Aorta (tissue), 5 donors: Measurements from ENCODE around the gene RNF111. TPM values are rescaled to one million over a fixed set of nuclear protein-coding genes. Genes with fewer than 3 reads are reported as not detected.

ENCODE experiments used
- ATAC-seq: fragments of 200-7000 bp; cut with Tn5 transposase; one replicate; pipeline ENCODE4 v1.9.1; 2022; ENCODE audit warnings: moderate library complexity; ENCODE audit not compliant: low FRiP score
- DNase-seq, 2 donors: peaks; one replicate each; pipeline ENCODE4 v3.0.0-alpha.2; 2020
- H3K27ac ChIP-seq, 2 donors: one replicate each; pipeline ENCODE4 v1.5.1; 2013; ENCODE audit warnings: low read length in 2 of 2, mild to moderate bottlenecking in 2 of 2, moderate library complexity in 2 of 2, control low read depth in 1 of 2, inconsistent platforms in 1 of 2, low read depth in 1 of 2
- H3K27me3 ChIP-seq, 2 donors: one replicate each; pipeline ENCODE4 v1.6.1; 2013; ENCODE audit warnings: control low read depth in 1 of 2, low read length in 1 of 2, mild to moderate bottlenecking in 1 of 2, moderate library complexity in 1 of 2; ENCODE audit not compliant: insufficient read depth in 2 of 2, control insufficient read depth in 1 of 2
- H3K36me3 ChIP-seq, 2 donors: one replicate each; pipeline ENCODE4 v1.6.1; 2013; ENCODE audit warnings: control low read depth in 1 of 2, low read length in 1 of 2, mild to moderate bottlenecking in 1 of 2; ENCODE audit not compliant: insufficient read depth in 2 of 2, control insufficient read depth in 1 of 2
- H3K4me1 ChIP-seq, 2 donors: one replicate each; pipeline ENCODE4 v1.6.1; 2013; ENCODE audit warnings: low read length in 2 of 2, control low read depth in 1 of 2, mild to moderate bottlenecking in 1 of 2, moderate library complexity in 1 of 2; ENCODE audit not compliant: insufficient read depth in 2 of 2, control insufficient read depth in 1 of 2
- H3K4me3 ChIP-seq, 2 donors: one replicate each; pipeline ENCODE4 v1.5.1; 2013; ENCODE audit warnings: low read length in 2 of 2, control low read depth in 1 of 2, mild to moderate bottlenecking in 1 of 2
- H3K9me3 ChIP-seq: one replicate; pipeline ENCODE4 v1.6.1; 2013; ENCODE audit warnings: mild to moderate bottlenecking, low read length; ENCODE audit not compliant: control insufficient read depth
- WGBS, 2 donors: extraction: QIAGEN DNeasy Blood & Tissue Kit; methylation state at CpG; one replicate each; pipeline ENCODE4 v1.1.7; 2013; 5-methylcytosine and 5-hydroxymethylcytosine counted together
- intact Hi-C, 2 donors: fragments of 100-400 bp; cut with DNase I; formaldehyde crosslinking; loops; one replicate each; pipeline versions ENCODE4 v1.14.2 to v1.15.0; 2022
- polyA plus RNA-seq, 2 donors: library from polyadenylated mRNA; stranded (reverse); fragments of 200-250 nt; gene quantifications; one replicate each; pipeline ENCODE4 v1.2.3, GENCODE V29; 2013
- total RNA-seq, 2 donors: library from RNA; stranded (reverse); fragmentation: NEBNext Ultra II Directional; extraction: Animal tissue kit (Norgen Biotek cat#: 25700); gene quantifications; one replicate each; pipeline ENCODE4 v1.2.1, GENCODE V29; 2021
- donor health status: healthy with polysubstance abuse.
- donor health status: Bipolar disorder and iron deficiency.
- donor health status: DM: no; HTN: no; CAD: no.
- donor health status: DM: no; HTN: no; CAD: no.
- donor health status: DM: yes; HTN: yes; CAD: no.

The RNF111 gene
- total and polyA plus RNA-seq, 4 donors, result 3.3 to 40.7 (median 19.4) TPM

GRCh38 chr15:59059076-59059597, 71.7 kb downstream of the RNF111 start:
- Histone ChIP-seq H3K36me3 (peaks cover 4 to 7% of the 10 kb centered on the region in 2 donors), H3K4me3 (no peak overlapping the region), H3K27me3 (no peaks in the 10 kb centered on the region), H3K9me3 (no peaks in the 10 kb centered on the region), H3K27ac (no peak overlapping the region), H3K4me1 (no peaks in the 10 kb centered on the region)
- intact Hi-C loops, result no loop called here
- ATAC-seq (no peak), DNase-seq (no peak)
- 96 to 97% methylated on average over 2 of the region's 2 CpGs for WGBS, 2 donors

DNA sequence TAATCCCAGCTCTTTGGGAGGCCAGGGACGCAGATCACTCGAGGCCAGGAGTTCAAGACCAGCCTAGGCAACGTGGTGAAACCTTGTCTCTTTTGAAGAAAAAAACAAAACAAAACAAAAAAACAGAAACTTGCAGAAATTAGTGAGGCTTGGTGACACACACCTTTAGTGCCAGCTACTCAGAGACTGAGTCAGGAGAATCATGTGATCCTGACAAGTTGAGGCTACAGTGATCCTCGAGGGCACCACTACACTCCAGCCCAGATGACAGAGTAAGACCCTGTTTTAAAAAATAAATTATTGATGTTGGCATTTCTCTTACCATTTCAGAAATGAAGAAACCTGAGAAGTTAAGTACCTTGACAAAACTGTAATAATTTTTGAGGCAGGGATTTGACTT, 72.9 kb downstream of the RNF111 start:
- Histone ChIP-seq H3K4me1 (no peaks in the 10 kb centered on the region), H3K9me3 (no peaks in the 10 kb centered on the region), H3K4me3 (no peak overlapping the region), H3K36me3 (peaks cover 4 to 7% of the 10 kb centered on the region in 2 donors), H3K27me3 (no peaks in the 10 kb centered on the region), H3K27ac (no peak overlapping the region)
- no peak for ATAC-seq
- intact Hi-C loops, result no loop called here
- WGBS, 2 donors, result 89 to 91% methylated on average over 4 of the region's 4 CpGs
- DNase-seq, result no peak

GRCh38 chr15:59063042-59063441, 75.6 kb downstream of the RNF111 start:
- no peaks in the 10 kb centered on the region for H3K9me3 ChIP-seq
- no peak for ATAC-seq
- intact Hi-C loops, result no loop called here
- 83% methylated on average over 4 of the region's 4 CpGs for WGBS, 2 donors
- no peak for DNase-seq
- no peak overlapping the region for H3K27ac ChIP-seq
- H3K4me3 ChIP-seq, result no peak overlapping the region
- no peaks in the 10 kb centered on the region for H3K27me3 ChIP-seq
- peaks cover 7% of the 10 kb centered on the region in 2 donors for H3K36me3 ChIP-seq
- no peaks in the 10 kb centered on the region for H3K4me1 ChIP-seq

GRCh38 chr15:59069430-59069829, 82.0 kb downstream of the RNF111 start:
- DNase-seq (no peak), ATAC-seq (no peak)
- WGBS, 2 donors, result 83 to 89% methylated on average over 1 of the region's 1 CpG
- Histone ChIP-seq H3K4me3 (no peak overlapping the region), H3K4me1 (no peaks in the 10 kb centered on the region), H3K27me3 (no peaks in the 10 kb centered on the region), H3K27ac (no peak overlapping the region), H3K36me3 (peaks cover 4 to 8% of the 10 kb centered on the region in 2 donors), H3K9me3 (no peaks in the 10 kb centered on the region)
- intact Hi-C loops, result no loop called here

- intact Hi-C loops, result no loop called here
- no peak for DNase-seq
- Histone ChIP-seq H3K27me3 (no peaks in the 10 kb centered on the region), H3K4me3 (no peak overlapping the region), H3K4me1 (no peaks in the 10 kb centered on the region), H3K9me3 (no peaks in the 10 kb centered on the region), H3K27ac (no peak overlapping the region), H3K36me3 (peaks cover 2 to 8% of the 10 kb centered on the region in 2 donors)
- no peak for ATAC-seq
- 98 to 100% methylated on average over 1 of the region's 1 CpG for WGBS, 2 donors
These were observed 87.1 kb downstream of the RNF111 start for GRCh38 chr15:59074607-59075006.

DNA sequence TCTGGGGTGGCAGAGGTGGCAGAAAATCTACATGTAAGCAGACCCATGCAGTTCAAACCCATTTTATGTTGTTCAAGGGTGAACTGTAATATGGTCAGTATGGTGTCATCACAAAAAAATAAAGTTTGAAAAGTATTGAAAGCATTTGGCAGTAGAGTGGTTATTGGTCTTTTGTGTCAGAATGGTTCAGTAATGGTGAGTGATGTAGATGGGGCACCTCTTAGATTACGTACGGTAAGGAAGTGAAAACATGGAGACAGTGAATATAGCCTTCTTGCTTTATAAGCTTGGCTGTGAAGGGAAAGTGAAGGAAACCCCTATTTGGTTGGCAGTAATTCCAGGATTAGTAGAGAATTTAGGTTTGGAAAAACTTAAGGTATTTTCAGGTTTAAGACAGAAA, 100.3 kb downstream of the RNF111 start:
- DNase-seq, result no peak
- ATAC-seq, result no peak
- Histone ChIP-seq H3K27me3 (no peaks in the 10 kb centered on the region), H3K4me1 (no peaks in the 10 kb centered on the region), H3K9me3 (no peaks in the 10 kb centered on the region), H3K27ac (no peak overlapping the region), H3K4me3 (no peak overlapping the region), H3K36me3 (peaks cover 5 to 11% of the 10 kb centered on the region in 2 donors)
- intact Hi-C loops, result no loop called here
- WGBS, 2 donors, result 91 to 94% methylated on average over 2 of the region's 2 CpGs

DNA sequence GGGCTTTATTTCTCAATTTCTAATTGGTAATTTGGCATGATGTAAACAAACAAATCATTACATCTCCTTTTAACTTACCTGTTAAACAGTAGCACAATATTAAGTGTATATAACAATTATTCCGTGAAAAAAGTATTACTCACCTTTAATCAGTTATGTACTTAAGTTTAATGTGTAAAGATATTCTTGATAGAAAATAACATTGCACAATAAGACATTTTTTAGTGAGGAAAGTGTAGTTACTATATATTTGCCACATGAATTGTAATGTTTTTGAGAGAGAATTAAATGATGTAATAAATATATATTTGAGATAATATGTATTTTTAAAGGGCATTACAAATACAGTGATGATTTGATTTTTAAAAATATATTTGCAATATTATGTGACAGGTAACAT, 106.6 kb downstream of the RNF111 start:
- Histone ChIP-seq H3K9me3 (no peaks in the 10 kb centered on the region), H3K36me3 (peaks cover 3 to 10% of the 10 kb centered on the region in 2 donors), H3K4me3 (no peak overlapping the region), H3K4me1 (no peaks in the 10 kb centered on the region), H3K27ac (no peak overlapping the region), H3K27me3 (no peaks in the 10 kb centered on the region)
- DNase-seq, result no peak
- no peak for ATAC-seq
- WGBS, 2 donors, result 92 to 96% methylated on average over 1 of the region's 1 CpG
- intact Hi-C loops, result no loop called here

DNA sequence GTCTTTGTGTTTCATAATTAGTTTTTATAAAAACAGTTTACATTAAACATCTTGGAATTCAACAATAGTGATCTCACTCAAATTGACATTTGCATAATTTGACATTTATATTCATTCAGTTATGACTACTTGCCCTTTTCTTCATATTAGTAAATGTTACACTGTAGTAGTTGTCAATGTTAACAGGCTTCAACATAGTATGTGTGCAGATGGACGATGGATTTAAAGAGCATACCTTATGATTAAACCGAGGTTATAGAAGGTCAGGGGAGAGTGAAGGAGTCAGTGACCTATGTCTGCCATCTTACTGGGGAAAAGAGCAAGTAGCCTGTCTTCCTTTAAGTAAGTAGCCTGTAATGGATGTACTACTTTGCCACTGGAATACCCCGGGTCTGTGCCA, 109.0 kb downstream of the RNF111 start:
- intact Hi-C loops, result no loop called here
- H3K27me3 ChIP-seq, result no peaks in the 10 kb centered on the region
- H3K9me3 ChIP-seq, result no peaks in the 10 kb centered on the region
- DNase-seq (no peak), ATAC-seq (no peak)
- H3K4me3 ChIP-seq, result no peak overlapping the region
- WGBS, 2 donors, result 87 to 94% methylated on average over 3 of the region's 3 CpGs
- H3K4me1 ChIP-seq, result no peaks in the 10 kb centered on the region
- H3K36me3 ChIP-seq, result peaks cover 3 to 9% of the 10 kb centered on the region in 2 donors
- no peak overlapping the region for H3K27ac ChIP-seq

- H3K4me3 ChIP-seq, result no peak overlapping the region
- H3K36me3 ChIP-seq, result peaks cover 0 to 3% of the 10 kb centered on the region in 2 donors
- no peak overlapping the region for H3K27ac ChIP-seq
- intact Hi-C loops, result no loop called here
- no peak for ATAC-seq
- H3K27me3 ChIP-seq, result no peaks in the 10 kb centered on the region
- 73 to 85% methylated on average over 2 of the region's 2 CpGs for WGBS, 2 donors
- H3K9me3 ChIP-seq, result no peaks in the 10 kb centered on the region
- no peak for DNase-seq
- no peaks in the 10 kb centered on the region for H3K4me1 ChIP-seq
These were observed 111.8 kb downstream of the RNF111 start for GRCh38 chr15:59099162-59099685.
